K562 (cell line): ENCODE data around the gene ZNF584. TPM values are rescaled to one million over a fixed set of nuclear protein-coding genes. Genes with fewer than 3 reads are reported as not detected.
A peak's percentile ranks its signal among the peaks of the same experiment; 100 is the strongest.

Experiments
- ATF2 ChIP-seq: sonication (generic); formaldehyde crosslinking; IDR thresholded peaks from 2 replicates; pipeline ENCODE4 v1.8.1; 2022; ENCODE audit warnings: missing genetic modification reagents
- ATF7 ChIP-seq: fragments of 450-650 bp; IDR thresholded peaks from 2 replicates; pipeline ENCODE4 v1.7.1; 2014; ENCODE audit warnings: mild to moderate bottlenecking, moderate library complexity
- CBX8 ChIP-seq: fragments of 200-600 bp; sonication (generic); IDR thresholded peaks from 2 replicates; pipeline ENCODE4 v1.6.1; 2012; ENCODE audit warnings: borderline replicate concordance, mixed run types, low read depth, mild to moderate bottlenecking, moderate library complexity, mixed read lengths, low read length, control low read depth, inconsistent platforms; ENCODE audit not compliant: poor library complexity, severe bottlenecking; ENCODE audit errors: extremely low read depth
- CREM ChIP-seq: IDR thresholded peaks from 2 replicates; pipeline ENCODE4 v1.6.1; 2014; ENCODE audit warnings: antibody characterized with exemption, low read depth
- ETV1 ChIP-seq: fragments of 450-650 bp; conservative IDR thresholded peaks from 2 replicates; pipeline ENCODE4 v1.6.1; 2016; ENCODE audit warnings: missing genetic modification characterization, control low read depth, low read depth, missing compliant biosample characterization
- NFE2L1 ChIP-seq: fragments of 450-650 bp; IDR thresholded peaks from 2 replicates; pipeline ENCODE4 v1.6.1; 2016; ENCODE audit warnings: missing genetic modification characterization, low read depth, mild to moderate bottlenecking, missing compliant biosample characterization, moderate library complexity, borderline replicate concordance
- NR4A1 ChIP-seq, 2 experiments: fragments of 250-450 bp in 1 of 2; fragments of 450-650 bp in 1 of 2; sonication (Bioruptor Pico) in 1 of 2; IDR thresholded peaks; 2 replicates each; pipeline versions ENCODE4 v1.4.0 to v1.6.1; 2016 to 2020; ENCODE audit warnings: mild to moderate bottlenecking in 2 of 2, missing compliant biosample characterization in 1 of 2, missing genetic modification characterization in 1 of 2, moderate library complexity in 1 of 2
- PREB ChIP-seq: sonication (generic); formaldehyde crosslinking; IDR thresholded peaks from 2 replicates; pipeline ENCODE4 v1.8.1; 2023; ENCODE audit warnings: mild to moderate bottlenecking, missing genetic modification reagents
- RBM25 ChIP-seq: fragments of 200-400 bp; formaldehyde crosslinking; IDR thresholded peaks from 2 replicates; pipeline ENCODE4 v1.6.1; 2018; ENCODE audit warnings: low read length, low read depth, moderate library complexity; ENCODE audit not compliant: severe bottlenecking
- TSC22D4 ChIP-seq: fragments of 450-650 bp; IDR thresholded peaks from 2 replicates; pipeline ENCODE4 v1.6.1; 2016; ENCODE audit warnings: missing genetic modification characterization, missing biosample characterization, control low read depth
- ZEB2 ChIP-seq: fragments of 450-650 bp; IDR thresholded peaks from 2 replicates; pipeline ENCODE4 v1.6.1; 2016
- ZNF121 ChIP-seq: sonication (generic); formaldehyde crosslinking; conservative IDR thresholded peaks from 2 replicates; pipeline ENCODE4 v1.8.0; 2022; ENCODE audit warnings: missing genetic modification reagents
- ZNF239 ChIP-seq: fragments of 250-450 bp; sonication (Bioruptor Pico); IDR thresholded peaks from 2 replicates; pipeline ENCODE4 v1.4.0; 2020; ENCODE audit warnings: mild to moderate bottlenecking
- ZNF282 ChIP-seq: sonication (generic); formaldehyde crosslinking; IDR thresholded peaks from 2 replicates; pipeline ENCODE4 v1.8.1; 2023; ENCODE audit warnings: missing genetic modification reagents
- ZNF445 ChIP-seq: fragments of 250-450 bp; sonication (Bioruptor Pico); IDR thresholded peaks from 2 replicates; pipeline ENCODE4 v1.4.0; 2020; ENCODE audit warnings: low read depth, mild to moderate bottlenecking, moderate library complexity
- ZNF551 ChIP-seq: fragments of 250-450 bp; sonication (Bioruptor Pico); IDR thresholded peaks from 2 replicates; pipeline ENCODE4 v1.5.0; 2021; ENCODE audit warnings: mild to moderate bottlenecking, moderate library complexity
- ZNF77 ChIP-seq: fragments of 250-450 bp; sonication (Bioruptor Pico); IDR thresholded peaks from 2 replicates; pipeline ENCODE4 v1.5.0; 2020
- ZSCAN32 ChIP-seq: fragments of 450-650 bp; formaldehyde crosslinking; IDR thresholded peaks from 2 replicates; pipeline ENCODE4 v1.4.0; 2020; ENCODE audit warnings: mild to moderate bottlenecking, moderate library complexity
- polyA plus RNA-seq, 8 experiments: library from polyadenylated mRNA; depleted of rRNA in 4 of 8; stranded (reverse) in 5 of 8; unstranded in 3 of 8; fragments of >200 nt; fragmentation: Nextera tagmentation in 2 of 8; fragmentation: Illumina TruSeq in 1 of 8; extraction: Ambion mirVana in 2 of 8; extraction: Trizol in 1 of 8; gene quantifications; 2 replicates each; pipeline versions ENCODE4 v1.2.1 to v1.2.3, GENCODE V29; 2011 to 2014; ENCODE audit warnings: inconsistent platforms in 1 of 8, missing spikeins in 1 of 8
- total RNA-seq, 7 experiments: library from RNA; depleted of rRNA in 6 of 7; stranded (reverse); fragments of >200 nt in 6 of 7; fragmentation: Illumina TruSeq in 2 of 7; extraction: Trizol in 2 of 7; gene quantifications; 2 replicates each; pipeline versions ENCODE4 v1.2.1 to v1.2.3, GENCODE V29; 2011 to 2021; ENCODE audit warnings: low replicate concordance in 1 of 7
- TF ChIP-seq, protein P1 (sequence below): fragments of 250-450 bp; sonication (Bioruptor Pico); IDR thresholded peaks from 2 replicates; pipeline ENCODE4 v1.4.0; 2020

ZNF584 gene
- total and polyA plus RNA-seq, 9 of the 15 experiments (the other 6 are each of a cell fraction or from before 2014, with no cell fraction given): 5.8 to 43.4 (median 24.6) TPM

DNA sequence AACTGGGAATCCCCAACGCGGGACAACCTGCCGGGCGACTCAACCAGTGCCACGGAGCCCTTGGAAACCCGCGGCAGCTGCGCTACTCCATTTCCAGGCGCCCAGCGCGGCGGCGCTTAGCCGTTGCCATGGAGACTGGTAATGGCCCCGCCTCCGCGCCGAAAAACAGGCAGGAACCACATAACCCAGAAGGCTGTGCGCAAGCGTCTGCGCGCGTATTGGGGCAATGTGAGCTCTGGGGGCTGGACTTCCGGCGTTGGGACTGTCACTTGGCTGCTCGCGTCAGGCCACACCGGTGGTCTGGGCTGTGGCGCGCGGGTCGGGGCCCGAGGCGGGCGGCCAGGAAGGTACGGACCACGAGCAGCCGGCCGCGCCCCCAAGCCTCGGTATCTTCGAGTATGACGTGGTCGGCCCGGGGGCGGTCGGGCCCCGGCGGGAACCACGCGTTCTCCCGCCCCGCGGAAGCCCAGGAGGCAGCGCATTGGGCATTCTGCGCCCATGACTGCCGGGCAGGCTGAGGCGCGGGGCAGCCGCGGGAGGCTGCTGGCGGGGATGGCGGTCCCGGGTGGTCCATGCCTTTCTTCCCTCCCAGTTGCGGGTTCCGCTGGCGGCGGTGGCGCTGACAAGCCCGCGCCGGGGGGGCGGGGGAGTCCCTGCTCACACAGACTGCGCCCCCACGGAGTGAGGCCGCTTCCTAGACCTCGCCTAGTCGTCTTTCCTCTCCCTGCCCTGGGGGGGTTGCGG lies 43.1 kb downstream of the ZNF584 start, which contains the start of gene ZNF324B (continued):
- TF ChIP-seq, protein P1, sequence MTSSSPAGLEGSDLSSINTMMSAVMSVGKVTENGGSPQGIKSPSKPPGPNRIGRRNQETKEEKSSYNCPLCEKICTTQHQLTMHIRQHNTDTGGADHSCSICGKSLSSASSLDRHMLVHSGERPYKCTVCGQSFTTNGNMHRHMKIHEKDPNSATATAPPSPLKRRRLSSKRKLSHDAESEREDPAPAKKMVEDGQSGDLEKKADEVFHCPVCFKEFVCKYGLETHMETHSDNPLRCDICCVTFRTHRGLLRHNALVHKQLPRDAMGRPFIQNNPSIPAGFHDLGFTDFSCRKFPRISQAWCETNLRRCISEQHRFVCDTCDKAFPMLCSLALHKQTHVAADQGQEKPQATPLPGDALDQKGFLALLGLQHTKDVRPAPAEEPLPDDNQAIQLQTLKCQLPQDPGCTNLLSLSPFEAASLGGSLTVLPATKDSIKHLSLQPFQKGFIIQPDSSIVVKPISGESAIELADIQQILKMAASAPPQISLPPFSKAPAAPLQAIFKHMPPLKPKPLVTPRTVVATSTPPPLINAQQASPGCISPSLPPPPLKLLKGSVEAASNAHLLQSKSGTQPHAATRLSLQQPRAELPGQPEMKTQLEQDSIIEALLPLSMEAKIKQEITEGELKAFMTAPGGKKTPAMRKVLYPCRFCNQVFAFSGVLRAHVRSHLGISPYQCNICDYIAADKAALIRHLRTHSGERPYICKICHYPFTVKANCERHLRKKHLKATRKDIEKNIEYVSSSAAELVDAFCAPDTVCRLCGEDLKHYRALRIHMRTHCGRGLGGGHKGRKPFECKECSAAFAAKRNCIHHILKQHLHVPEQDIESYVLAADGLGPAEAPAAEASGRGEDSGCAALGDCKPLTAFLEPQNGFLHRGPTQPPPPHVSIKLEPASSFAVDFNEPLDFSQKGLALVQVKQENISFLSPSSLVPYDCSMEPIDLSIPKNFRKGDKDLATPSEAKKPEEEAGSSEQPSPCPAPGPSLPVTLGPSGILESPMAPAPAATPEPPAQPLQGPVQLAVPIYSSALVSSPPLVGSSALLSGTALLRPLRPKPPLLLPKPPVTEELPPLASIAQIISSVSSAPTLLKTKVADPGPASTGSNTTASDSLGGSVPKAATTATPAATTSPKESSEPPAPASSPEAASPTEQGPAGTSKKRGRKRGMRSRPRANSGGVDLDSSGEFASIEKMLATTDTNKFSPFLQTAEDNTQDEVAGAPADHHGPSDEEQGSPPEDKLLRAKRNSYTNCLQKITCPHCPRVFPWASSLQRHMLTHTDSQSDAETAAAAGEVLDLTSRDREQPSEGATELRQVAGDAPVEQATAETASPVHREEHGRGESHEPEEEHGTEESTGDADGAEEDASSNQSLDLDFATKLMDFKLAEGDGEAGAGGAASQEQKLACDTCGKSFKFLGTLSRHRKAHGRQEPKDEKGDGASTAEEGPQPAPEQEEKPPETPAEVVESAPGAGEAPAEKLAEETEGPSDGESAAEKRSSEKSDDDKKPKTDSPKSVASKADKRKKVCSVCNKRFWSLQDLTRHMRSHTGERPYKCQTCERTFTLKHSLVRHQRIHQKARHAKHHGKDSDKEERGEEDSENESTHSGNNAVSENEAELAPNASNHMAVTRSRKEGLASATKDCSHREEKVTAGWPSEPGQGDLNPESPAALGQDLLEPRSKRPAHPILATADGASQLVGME: no peak
- TF ChIP-seq ZNF77 (CRISPR knock-in tag) (no peak), ZNF445 (no peak), ETV1 (tag) (no peak), ZSCAN32 (CRISPR knock-in tag) (no peak), NR4A1 (CRISPR knock-in tag; IDR thresholded peaks at IDR 0.05) (no peak), NR4A1 (tag; IDR thresholded peaks at IDR 0.05) (no peak), NFE2L1 (tag) (no peak), ZNF239 (CRISPR knock-in tag) (no peak), ATF2 (CRISPR knock-in tag) (0 out of 2 replicates have a peak, but pooled peaks have one; percentile 34), CBX8 (no peak), ZNF121 (CRISPR knock-in tag) (no peak), RBM25 (peak; percentile 64), ZNF282 (CRISPR knock-in tag) (no peak), ATF7 (peak; percentile 79), PREB (CRISPR knock-in tag) (no peak), TSC22D4 (tag) (no peak), CREM (peak; percentile 86), ZNF551 (CRISPR knock-in tag) (no peak), ZEB2 (no peak)
